Stimulated activated CD4-positive, alpha-beta T cell treated with anti-CD3 and anti-CD28 coated beads, Interleukin-1b, Interleukin-23, amount 100 ng/mL, for 24 hours (primary cell): ENCODE measurements around the gene LILRB5.
A peak's percentile ranks its signal among the peaks of the same experiment; 100 is the strongest.
"Not testable (repeated sequence)": the region's sequence is repeated elsewhere in the genome, so short reads cannot be mapped to it uniquely, and the experiment has no call there.

ENCODE experiments used
- DNase-seq, 4 experiments: peaks; one replicate each; pipeline ENCODE4 v3.0.0-alpha.2; 2020; ENCODE audit warnings: low read depth in 4 of 4, low spot score in 1 of 4

The LILRB5 gene

DNA sequence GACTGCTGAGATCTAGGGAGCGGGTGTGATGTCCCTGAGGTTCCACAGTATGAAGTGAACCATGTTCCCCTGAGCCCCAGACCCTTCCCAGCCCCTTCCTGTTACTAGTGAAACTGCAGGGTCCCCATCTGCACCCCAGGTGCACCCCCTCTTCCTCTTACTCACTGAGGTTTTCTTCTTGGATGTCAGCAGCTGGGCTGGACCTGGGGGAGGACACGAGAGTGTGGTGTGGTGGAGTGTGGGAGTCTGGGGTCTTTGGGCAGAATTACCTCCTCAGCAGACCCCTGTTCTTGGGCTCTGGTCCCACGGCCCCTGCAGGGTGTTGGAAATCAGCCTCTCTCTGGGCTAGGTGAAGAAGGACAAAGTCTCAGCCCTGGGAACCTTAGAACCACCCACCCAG is 11.1 kb downstream of the LILRB5 start:
- no peak for DNase-seq

DNA sequence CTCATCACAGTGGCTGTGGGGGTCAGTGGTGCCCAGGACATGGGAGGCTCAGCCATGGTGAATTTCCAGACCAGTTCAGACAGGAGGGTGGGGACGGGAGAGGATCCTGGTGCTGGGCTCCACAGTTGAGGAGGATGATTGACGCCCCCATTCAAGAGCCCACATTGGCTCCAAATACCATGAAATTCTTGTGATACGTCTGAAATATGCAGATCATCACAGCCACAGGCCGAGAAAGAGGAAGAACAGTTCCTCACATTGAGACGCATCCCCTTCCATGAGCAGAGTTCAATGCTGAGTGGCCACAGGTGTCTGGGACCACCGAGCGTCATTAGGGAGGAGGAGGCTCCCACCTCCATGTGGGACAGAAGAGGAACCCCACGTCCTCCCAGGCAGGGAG is 13.3 kb downstream of the LILRB5 start:
- not testable (repeated sequence) for DNase-seq

DNA sequence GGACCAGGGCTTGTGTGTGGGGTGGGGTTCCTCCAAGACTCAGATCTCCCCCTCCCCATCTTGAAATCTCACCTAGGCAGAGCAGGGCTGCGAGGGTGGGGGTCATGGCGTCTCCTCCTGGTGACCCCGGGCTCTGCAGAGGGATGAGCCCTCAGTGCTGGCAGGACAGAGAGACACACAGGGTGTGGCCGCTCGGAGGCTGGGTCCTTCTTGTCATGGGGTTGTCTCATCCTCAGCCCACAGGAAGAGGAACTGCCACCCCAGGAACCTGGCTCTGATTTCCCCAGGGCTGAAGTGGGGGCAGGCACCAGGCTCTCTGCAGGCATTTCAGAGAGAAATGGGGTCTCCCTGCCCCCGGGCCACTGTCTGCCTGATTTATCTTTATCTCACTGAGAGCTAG is 14.4 kb downstream of the LILRB5 start, which contains the start of gene LILRA6:
TSS of gene LILRA6 (minus strand) at position 145 of the 400 bp plus-strand sequence.
- DNase-seq = not testable (repeated sequence)

DNA sequence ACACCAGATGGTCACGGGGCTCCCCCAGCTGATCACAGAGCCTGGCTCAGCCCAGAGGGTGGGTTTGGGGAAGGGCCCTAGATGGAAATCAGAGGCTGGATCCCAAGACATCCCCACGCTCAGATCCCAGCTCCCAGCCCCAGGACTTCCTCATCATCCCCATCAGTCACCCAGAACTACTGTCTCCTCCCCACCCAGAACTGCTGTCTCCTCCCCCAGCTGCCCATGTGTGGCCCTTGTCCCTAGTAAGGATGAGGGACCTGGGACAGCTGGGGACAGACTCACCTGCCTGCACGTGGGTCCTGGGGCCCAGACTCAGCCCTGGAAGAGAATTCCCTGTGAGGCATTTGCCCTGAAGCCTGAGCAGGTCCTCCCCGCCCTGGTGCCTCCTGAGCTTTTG is 14.8 kb downstream of the LILRB5 start:
- not testable (repeated sequence) for DNase-seq

DNA sequence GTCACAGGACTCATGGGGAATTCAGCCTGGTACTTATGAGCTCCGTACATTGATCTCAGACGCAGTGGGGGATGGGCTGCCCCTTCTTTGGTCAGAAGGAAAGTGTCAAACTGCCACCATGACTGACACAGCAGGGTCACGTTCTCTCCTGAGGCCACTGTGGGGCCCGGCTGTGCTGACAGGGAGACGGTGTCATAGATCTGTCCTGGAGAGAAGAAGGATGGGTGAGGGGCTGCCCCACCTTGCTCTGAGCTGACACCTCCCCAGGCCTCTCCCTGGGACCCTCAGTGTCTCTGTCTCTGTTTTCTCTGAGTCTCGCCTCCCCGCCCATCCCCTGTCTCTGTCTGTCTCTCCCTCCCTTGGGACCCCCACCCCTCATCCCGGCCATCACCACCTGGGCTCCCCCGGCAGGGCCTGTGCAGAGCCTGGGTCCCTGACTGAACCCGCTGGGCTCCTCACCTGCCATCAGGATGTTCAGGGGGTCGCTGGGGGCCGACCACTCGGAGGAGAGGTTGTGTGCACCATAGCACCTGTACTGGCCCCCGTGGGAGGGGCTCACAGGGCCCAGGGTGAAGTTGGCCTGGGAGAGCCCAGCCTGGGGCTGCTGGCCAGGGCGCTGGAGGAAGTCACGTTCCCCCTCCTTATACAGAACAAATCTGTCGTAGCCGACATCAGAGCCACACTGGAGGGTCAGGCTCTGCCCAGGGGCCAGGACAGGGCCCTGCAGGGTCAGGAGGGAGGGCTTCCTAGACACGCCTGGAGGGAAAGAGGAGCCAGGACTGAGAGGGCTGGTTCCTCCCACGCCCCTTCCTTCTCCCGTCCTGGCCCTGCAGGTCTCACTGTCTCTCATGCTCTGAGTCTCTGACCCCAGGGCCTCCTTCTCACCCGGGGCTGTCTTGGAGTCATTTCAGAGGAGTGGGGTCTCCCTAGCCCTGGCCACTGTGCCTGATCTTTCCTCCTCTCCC is 16.4 kb downstream of the LILRB5 start:
- not testable (repeated sequence) for DNase-seq

DNA sequence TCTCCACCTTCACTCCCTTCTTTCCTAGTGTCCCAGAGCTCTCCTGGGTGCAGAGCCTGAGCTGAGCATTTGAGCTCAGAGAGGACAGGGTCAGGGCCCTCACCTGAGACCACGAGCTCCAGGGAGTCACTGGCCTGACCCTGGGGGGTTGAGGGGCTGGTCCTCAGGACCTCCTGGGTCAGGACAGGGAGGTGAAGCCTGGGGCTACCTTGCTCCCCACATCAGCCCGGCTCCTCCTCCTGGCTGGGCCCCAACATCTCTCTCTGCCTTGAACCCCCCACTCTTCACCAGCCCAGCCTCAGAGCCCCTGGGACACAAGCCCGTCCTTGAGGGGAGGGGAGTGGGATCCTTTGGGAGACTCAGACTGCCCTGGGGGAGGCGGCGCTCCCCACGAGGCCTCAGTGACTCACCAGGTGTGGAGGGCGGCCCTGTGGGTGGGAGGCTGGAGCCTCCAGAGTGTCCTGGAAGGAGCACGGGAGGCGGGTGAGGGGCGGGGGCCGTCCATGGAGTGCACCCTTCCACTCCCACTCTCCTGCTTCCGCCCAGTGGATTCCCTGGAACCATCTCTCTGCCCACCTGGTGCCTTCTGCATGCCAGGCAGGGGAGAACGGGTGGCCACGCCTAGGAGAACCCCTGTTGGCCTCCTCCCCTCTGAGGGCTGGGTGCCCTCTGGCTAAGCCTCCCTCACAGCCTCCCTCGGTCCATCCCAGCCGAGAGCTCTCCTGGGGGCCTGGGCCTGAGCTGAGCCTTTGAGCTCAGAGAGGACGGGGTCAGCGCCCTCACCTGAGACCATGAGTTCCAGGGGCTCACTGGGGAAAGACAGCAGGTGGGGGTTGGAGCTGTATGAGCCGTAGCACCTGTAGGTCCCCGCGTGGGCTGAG is 17.3 kb downstream of the LILRB5 start:
- not testable (repeated sequence) for DNase-seq

DNA sequence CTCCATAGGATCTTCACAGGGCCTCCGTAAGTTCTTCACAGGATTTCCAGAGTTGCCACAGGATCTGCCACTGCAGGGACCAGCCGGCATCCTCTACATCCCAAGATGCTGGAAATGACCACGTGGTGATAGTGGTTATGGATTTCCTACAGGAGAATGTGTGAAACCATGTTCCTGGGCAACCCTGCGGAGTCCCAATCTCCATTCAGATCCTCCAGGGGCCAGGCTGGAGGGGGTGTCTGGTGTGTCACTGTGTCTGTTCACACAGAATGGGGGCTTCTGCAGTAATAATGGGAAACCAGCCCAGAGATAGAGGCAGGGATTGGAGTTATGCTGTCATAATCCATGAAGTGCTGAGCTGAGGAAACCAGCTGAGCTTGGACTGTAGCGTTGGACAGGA is 23.1 kb downstream of the LILRB5 start:
- DNase-seq = no peak

DNA sequence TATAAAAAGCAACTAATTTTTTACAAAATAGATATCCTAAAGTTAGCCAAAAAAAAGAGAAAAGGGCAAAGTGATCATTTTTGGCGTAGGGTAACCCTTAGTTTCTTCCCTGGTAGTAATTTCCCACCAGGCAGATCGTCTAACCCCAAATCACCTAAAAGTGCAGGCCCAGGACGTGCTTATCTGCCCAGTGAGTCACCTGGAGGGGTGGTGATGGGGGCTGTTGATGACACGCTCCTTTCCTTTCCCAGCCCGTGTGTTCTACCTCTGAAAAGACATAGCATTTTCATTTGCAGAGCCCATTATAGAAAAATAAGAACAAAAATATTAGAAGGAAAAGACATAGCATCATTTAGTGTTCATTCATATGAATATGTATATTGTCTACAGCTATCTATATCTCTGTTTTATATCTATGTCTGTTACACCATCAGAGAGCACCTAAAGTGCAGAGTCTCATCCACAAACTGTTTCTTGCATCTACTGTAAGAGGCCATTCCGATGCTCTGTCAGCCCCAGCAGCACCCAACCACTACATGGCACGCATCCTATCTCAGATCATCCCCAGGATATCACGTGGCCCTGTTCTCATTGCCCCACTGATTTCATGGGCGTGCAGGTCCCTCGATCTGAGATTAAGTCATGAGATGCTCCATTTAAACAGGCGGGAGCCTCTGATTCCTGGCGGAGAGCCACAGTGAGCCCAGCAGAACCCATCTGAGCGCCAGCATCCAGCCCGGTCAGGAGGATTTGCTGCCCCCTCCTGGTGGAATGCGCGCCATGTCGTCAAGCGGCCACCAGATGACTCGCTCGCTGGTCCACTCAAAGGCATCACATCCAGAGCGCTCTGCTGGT is 25.8 kb downstream of the LILRB5 start:
- peak; percentile 71 to 94 (median 80) for DNase-seq

DNA sequence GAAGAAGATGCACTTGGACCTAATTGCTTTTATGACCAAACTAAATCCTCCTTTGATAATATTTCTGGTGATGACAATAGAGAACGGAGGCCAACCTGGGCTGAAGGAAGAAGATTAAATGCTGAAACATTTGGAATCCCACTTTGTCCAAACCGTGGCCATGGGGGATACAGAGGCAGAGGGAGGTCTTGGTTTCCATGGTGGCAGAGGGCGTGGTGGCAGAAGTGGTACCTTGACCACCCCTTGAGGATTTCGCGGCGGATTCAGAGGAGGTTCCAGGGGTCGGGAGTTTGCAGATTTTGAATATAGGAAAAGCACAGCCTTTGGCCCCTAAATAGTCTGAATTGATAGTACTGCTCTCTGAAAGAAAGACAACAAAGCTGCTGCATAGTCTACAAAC is 27.0 kb downstream of the LILRB5 start:
- DNase-seq = no peak

DNA sequence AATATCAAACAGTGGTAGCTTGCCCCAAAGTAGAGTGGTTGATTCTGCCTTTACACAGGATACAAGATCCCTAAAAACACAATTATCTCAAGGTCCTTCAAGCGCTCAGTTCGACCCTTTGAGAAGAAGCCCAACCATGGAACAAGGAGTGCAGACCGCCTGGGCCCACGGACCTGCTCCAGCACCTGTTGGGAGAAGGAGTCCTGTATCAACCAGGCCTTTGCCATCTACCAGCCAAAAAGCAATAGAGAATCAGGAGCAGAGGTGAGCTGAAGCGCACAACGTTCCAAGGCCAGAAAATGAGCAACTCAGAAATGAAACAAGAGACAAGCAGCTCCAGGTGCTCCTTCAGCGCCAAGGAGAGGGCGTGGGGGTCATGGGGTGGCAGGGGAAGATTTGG is 27.9 kb downstream of the LILRB5 start:
- no peak for DNase-seq

DNA sequence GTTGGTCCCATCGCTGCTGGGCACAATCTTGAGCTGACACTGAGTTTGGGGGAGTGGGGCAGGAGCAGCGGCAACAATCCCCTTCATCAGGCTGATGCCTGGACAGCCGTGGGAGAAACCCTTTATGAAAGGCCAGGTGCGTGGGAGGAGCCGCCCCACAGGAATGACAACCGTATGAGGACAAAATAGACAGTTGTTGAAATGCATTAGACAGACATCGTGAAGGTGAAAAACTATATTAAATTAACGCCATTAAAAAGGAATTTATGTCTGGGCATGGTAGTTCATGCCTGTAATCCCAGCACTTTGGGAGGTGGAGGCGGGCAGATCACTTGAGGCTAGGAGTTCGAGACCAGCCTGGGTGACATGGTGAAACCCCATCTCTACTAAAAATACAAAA is 32.5 kb downstream of the LILRB5 start:
- DNase-seq = not testable (repeated sequence)

DNA sequence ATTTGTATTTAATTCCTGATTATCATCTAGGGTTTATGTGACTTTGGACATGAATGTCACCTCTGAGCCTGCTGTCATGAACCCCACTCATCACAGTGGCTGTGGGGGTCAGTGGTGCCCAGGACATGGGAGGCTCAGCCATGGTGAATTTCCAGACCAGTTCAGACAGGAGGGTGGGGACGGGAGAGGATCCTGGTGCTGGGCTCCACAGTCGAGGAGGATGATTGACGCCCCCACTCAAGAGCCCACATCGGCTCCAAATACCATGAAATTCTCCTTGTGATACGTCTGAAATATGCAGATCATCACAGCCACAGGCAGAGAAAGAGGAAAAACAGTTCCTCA is 33.2 kb downstream of the LILRB5 start:
- not testable (repeated sequence) for DNase-seq

DNA sequence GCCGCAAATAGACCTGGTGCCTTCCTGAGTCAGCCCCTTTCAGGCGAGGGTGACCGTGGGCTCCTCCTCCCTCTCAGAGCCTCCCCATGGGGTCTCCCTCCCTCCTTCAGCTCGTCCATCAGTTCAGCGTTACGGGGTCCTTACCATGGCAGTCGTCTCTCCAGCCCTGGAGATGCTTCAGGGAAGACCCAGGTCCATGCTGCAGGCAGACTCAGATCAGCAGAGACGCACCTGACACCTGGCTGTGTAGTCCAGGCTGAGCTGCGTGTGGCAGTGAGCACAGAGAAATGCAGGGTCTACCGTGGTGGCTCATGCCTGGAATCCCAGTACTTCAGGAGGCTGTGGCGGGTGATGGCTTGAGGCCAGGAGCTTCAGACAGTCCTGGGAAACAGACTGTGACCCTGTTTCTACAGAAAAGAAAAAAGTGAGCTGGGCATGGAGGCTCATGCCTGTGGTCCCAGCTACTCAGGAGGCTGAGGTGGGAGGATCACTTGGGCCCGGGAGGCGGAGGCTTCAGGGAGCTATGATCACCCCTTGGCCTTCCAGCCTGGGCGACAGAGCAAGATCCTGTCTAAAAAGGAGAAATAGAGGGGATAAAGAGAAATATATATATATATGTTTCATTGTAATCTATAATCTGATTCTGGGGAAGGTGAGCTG is 33.7 kb downstream of the LILRB5 start:
- DNase-seq = not testable (repeated sequence)

DNA sequence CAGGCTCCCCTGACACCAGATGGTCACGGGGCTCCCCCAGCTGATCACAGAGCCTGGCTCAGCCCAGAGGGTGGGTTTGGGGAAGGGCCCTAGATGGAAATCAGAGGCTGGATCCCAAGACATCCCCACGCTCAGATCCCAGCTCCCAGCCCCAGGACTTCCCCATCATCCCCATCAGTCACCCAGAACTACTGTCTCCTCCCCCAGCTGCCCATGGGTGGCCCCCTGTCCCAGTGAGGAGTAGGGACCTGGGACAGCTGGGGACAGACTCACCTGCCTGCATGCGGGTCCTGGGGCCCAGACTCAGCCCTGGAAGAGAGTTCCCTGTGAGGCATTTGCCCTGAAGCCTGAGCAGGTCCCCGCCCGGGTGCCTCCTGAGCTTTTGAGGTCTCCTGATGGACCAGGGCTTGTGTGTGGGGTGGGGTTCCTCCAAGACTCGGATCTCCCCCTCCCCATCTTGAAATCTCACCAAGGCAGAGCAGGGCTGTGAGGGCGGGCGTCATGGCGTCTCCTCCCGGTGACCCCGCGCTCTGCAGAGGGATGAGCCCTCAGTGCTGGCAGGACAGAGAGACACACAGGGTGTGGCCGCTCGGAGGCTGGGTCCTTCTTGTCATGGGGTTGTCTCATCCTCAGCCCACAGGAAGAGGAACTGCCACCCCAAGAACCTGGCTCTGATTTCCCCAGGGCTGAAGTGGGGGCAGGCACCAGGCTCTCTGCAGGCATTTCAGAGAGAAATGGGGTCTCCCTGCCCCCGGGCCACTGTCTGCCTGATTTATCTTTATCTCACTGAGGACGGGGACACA is 34.4 kb downstream of the LILRB5 start, which contains the start of gene LILRB3:
TSS of gene LILRB3 (minus strand) at position 534 of the 803 bp plus-strand sequence. CDS start at position 503, 31 bp downstream.
- not testable (repeated sequence) for DNase-seq

DNA sequence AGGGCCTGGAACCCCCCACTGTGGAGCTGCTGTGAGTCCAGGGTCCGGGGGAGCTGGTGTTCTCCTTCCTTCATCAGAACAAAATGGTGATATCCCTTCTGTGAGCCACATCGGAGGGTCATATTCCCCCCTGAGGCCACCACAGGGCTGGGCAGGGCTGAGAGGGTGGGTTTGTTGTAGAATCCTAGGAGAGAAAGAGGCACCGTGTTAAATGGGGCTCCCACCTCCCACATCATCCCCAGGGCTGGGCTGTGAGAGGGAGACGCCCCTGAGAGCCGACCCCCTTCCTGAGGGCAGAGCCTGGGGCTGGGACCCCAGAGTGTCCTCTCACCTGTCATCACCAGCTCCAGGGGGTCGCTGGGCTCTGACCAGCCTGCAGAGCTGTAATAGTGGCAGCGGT is 35.1 kb downstream of the LILRB5 start:
- not testable (repeated sequence) for DNase-seq

DNA sequence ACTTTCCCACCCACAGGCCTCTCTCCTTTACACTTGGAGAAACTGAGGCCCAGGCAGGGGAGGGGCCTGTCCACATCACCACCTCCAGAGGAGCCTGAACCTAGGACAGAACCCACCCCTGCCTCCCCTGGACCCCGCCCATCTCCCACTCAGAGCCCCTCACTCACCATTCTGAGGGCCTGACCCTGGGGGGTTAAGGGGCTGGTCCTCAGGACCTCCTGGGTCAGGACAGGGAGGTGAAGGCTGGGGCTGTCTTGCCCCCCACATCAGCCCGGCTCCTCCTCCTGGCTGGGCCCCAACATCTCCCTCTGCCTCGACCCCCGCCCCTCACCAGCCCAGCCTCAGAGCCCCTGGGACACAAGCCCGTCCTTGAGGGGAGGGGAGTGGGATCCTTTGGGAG is 37.4 kb downstream of the LILRB5 start:
- DNase-seq = not testable (repeated sequence)

DNA sequence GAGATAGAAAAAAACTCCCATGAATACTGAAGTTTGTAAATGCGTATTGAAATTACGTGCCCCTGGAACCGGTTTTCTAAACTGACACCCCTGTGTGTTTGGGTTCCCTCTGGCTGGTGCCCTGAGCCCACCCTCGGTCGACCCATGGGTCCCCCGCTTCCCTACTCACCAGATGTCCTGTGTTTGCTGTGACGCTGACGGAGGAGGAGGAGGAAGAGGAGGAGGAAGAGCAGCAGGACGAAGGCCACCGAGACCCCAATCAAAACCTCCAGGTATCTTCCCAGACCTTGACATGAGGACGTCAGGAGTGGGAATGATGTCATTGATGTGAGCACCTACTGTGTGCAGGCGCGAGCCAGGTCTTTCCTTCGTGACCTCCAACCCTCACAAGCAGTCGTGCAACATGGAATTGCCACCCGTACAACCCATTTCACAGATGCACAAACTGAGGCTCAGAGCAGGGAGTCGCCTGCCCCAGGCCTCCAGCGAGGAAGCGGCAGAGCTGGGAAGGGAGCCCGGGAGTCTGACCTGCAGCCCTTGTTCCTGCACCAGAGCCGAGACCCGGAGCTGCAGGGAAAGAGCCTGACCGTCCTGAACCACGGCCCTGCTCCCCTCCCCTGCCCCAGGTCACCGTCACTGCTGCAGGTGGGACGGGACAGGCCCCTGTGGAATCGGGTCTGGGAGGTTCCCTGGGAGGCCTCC is 38.0 kb downstream of the LILRB5 start:
- DNase-seq = no peak

DNA sequence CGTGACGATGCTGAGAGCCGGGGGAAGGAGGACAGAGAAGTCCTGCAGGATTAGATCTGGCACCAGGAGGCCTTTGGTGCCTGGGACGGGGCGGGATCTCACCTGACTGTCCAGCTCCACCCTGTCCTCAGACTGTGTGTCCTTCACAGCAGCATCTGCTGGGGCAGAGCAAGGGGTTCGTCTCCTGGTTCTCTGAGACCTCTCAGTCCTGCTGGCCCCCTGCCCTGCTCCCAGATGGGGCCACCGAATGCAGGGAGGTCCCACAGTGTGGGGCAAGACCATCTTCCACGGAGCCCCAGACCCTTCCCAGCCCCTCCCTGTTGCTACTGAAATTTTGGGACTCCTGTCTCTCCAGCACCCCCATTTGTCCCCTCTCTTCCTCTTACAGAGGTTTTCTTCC is 38.8 kb downstream of the LILRB5 start:
- DNase-seq = no peak
